Right lobe of liver (tissue), 6 donors: ENCODE data around the gene HMGXB4. TPM values are rescaled to one million over a fixed set of nuclear protein-coding genes. Genes with fewer than 3 reads are reported as not detected.

Experiments used
- ATAC-seq, 4 donors: fragments of 200-7000 bp; cut with Tn5 transposase; one replicate each; pipeline ENCODE4 v1.9.1; 2020; ENCODE audit warnings: mild to moderate bottlenecking in 4 of 4, moderate library complexity in 4 of 4
- DNase-seq, 3 donors: peaks; one replicate each; pipeline ENCODE4 v3.0.0-alpha.2; 2020
- H3K27ac ChIP-seq, 3 donors: fragments of 200-600 bp; one replicate each; pipeline ENCODE4 v1.8.0; 2022
- H3K27me3 ChIP-seq, 2 donors: fragments of 200-600 bp; one replicate each; pipeline ENCODE4 v1.8.0; 2022
- H3K36me3 ChIP-seq, 4 donors: fragments of 200-600 bp; sonication (generic) in 1 of 4; one replicate each; pipeline versions ENCODE4 v1.5.1 to v1.8.0; 2017 to 2022; ENCODE audit warnings: control low read depth in 1 of 4
- H3K4me1 ChIP-seq, 4 donors: fragments of 200-600 bp; sonication (generic) in 1 of 4; one replicate each; pipeline versions ENCODE4 v1.5.1 to v1.8.0; 2017 to 2022; ENCODE audit warnings: control low read depth in 1 of 4
- H3K4me3 ChIP-seq, 3 donors: fragments of 200-600 bp; one replicate each; pipeline ENCODE4 v1.8.0; 2022
- H3K9me3 ChIP-seq, 4 donors: fragments of 200-600 bp; sonication (generic) in 1 of 4; one replicate each; pipeline versions ENCODE4 v1.5.1 to v1.8.0; 2017 to 2022; ENCODE audit warnings: control low read depth in 1 of 4
- POLR2A ChIP-seq: fragments of 450-650 bp; IDR thresholded peaks from one replicate; pipeline ENCODE4 v1.6.1; 2017; ENCODE audit warnings: antibody characterized with exemption, mild to moderate bottlenecking
- WGBS: methylation state at CpG from one replicate; pipeline ENCODE4 v1.1.6; 2018; ENCODE audit warnings: low coverage, low lambda C conversion rate; ENCODE audit not compliant: insufficient coverage; ENCODE audit errors: missing lambda C conversion rate; 5-methylcytosine and 5-hydroxymethylcytosine counted together
- intact Hi-C, 2 donors: fragments of 100-400 bp; cut with DNase I; formaldehyde crosslinking; loops; one replicate each; pipeline versions ENCODE4 v1.11.2 to v1.14.1; 2022
- microRNA-seq, 2 donors: library from miRNA; unstranded; fragments of <30 nt; microRNA quantifications; one replicate each; pipeline ENCODE4, GENCODE V29; 2019 to 2020
- small RNA-seq, 2 experiments: library from RNA; depleted of rRNA; stranded (forward); fragments of <200 nt; gene quantifications; one replicate each; pipeline ENCODE3, GENCODE V24; 2016
- total RNA-seq, 6 experiments: library from RNA; depleted of rRNA in 2 of 6; stranded (reverse); fragments of >200 nt in 2 of 6; fragmentation: NEBNext Ultra II Directional in 3 of 6; extraction: Animal tissue kit (Norgen Biotek cat#: 25700) in 3 of 6; gene quantifications; one replicate each; pipeline versions ENCODE4 v1.1.0 to v1.2.4, GENCODE V29; 2016 to 2023
- TF ChIP-seq, protein P1 (sequence below), 4 donors: fragments of 200-600 bp in 3 of 4; fragments of 450-650 bp in 1 of 4; IDR thresholded peaks; one replicate each; pipeline versions ENCODE4 v1.5.1 to v1.8.0; 2016 to 2022; ENCODE audit warnings: antibody characterized with exemption in 4 of 4, mild to moderate bottlenecking in 2 of 4
- donor health status: DM: no; HTN: yes; CAD: no.
- donor health status: DM: no; HTN: no; CAD: no.
- donor health status: DM: no; HTN: no; CAD: no.
- donor health status: DM: no; HTN: yes; CAD: no.
- donor health status: DM: no; HTN: yes; CAD: no.

Gene HMGXB4
- total RNA-seq, 6 experiments from 2014 or later, result 4.6 to 8.2 (median 5.7) TPM

DNA sequence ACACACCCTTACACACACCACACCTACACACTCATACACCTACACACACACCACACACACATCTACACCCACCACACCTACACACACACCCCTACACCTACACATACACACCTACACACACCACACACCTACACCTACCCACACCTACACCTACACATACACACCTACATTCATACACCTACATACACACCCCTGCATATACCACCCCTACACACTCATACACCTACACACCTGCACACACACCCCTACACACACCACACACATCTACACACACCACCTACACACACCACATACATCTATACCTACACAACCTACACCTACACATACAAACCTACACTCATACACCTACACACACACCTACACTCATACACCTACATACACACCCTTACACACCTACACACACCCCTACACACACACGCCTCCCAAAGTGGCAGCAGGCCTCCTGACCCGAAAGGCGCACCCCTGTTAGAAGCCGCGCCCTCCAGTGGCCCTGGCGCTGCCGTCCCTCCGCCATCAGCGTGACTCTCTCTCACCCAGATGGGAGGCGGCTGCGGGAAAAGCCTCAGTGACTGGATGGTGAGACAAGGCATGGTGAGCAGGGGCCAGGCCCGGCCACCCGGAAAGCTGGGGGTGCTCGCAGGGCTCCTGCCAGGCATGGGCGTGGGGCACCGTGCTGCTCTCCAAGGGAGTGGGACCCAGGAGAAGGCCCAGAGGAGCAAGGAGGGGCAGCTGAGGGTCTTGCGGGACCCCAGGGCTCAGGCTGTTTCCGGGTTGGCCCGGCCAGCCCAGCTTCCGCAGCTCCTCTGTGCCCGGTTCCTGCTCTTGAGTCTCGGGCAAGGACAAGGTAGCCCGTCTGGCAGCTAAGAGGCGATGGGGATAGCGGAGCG lies 86.6 kb downstream of the HMGXB4 start:
- 100% methylated on average over 11 of the region's 26 CpGs for WGBS
- intact Hi-C loops, result loop anchor here in 1 of 2 donors (10.0 kb wide), 1 partner anchor 231 kb away; no protein-coding TSS in a partner anchor

DNA sequence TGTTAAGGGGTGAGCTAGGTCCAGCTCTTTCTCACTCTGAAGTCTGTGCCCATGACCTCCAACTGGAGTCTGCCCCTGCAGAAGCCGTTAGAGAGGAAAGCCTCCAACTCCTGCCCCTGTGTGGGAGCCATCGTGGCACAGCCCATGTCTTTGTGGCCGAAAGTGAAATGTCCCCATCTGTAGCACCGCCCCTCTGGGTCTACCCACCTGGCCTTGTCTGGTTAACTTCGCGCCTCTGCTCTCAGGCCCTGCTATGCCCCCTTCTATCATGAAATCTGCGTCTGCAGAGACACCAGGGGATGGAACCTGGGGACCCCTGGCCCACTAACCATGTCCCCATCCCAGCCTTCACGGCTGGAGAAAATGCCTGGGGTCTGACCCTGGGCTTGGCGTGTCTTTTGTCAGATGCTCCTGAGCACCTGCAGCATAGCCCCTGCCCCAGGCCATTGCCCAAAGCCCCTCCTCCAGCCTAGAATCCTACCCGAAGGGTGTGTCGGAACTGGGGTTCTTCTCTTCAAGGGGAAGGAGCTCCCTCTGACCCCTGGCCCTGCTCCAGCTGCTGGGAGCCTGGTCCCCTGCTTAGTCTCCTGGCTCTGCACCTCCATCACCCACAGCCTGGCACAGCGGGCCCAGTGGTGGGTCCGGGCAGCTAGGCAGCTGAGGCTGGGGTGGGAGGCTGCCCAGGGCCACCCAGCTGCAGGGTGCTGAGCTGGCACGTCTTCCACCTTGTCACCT lies 87.8 kb downstream of the HMGXB4 start:
- H3K9me3 ChIP-seq, result no peaks in the 10 kb centered on the region
- 92% methylated on average over 5 of the region's 14 CpGs for WGBS
- no peak overlapping the region for H3K27ac ChIP-seq
- H3K4me1 ChIP-seq, result peaks cover 0 to 2% (median 0%) of the 10 kb centered on the region in 4 donors
- H3K4me3 ChIP-seq, result no peak overlapping the region
- DNase-seq (no peak), ATAC-seq (no peak)
- TF ChIP-seq POLR2A, result no peak
- TF ChIP-seq, protein P1, sequence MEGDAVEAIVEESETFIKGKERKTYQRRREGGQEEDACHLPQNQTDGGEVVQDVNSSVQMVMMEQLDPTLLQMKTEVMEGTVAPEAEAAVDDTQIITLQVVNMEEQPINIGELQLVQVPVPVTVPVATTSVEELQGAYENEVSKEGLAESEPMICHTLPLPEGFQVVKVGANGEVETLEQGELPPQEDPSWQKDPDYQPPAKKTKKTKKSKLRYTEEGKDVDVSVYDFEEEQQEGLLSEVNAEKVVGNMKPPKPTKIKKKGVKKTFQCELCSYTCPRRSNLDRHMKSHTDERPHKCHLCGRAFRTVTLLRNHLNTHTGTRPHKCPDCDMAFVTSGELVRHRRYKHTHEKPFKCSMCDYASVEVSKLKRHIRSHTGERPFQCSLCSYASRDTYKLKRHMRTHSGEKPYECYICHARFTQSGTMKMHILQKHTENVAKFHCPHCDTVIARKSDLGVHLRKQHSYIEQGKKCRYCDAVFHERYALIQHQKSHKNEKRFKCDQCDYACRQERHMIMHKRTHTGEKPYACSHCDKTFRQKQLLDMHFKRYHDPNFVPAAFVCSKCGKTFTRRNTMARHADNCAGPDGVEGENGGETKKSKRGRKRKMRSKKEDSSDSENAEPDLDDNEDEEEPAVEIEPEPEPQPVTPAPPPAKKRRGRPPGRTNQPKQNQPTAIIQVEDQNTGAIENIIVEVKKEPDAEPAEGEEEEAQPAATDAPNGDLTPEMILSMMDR (IDR thresholded peaks at IDR 0.05), result no peak
- intact Hi-C loops, result loop anchor here in 1 of 2 donors (10.0 kb wide), 1 partner anchor 230 kb away; no protein-coding TSS in a partner anchor
- peaks cover 0 to 32% (median 16%) of the 10 kb centered on the region in 4 donors for H3K36me3 ChIP-seq
- no peaks in the 10 kb centered on the region for H3K27me3 ChIP-seq

More for the DNA sequence above, 86.6 kb downstream of the HMGXB4 start:
- no peak for DNase-seq
- Histone ChIP-seq H3K4me3 (no peak overlapping the region), H3K36me3 (peaks cover 0 to 41% (median 20%) of the 10 kb centered on the region in 4 donors), H3K4me1 (no peaks in the 10 kb centered on the region), H3K9me3 (no peaks in the 10 kb centered on the region), H3K27me3 (no peaks in the 10 kb centered on the region), H3K27ac (no peak overlapping the region)
- no peak for TF ChIP-seq POLR2A
- TF ChIP-seq, protein P1 (IDR thresholded peaks at IDR 0.05), result no peak
- ATAC-seq, result no peak

Small RNA genes within 50 kb of the gene (microRNA-seq; reads per million reads assigned to microRNA genes)
- gene MIR3909 (12.1 to 18.7 reads per million in 2 donors), gene MIR6069 (0 reads per million in 2 donors)

Small RNA genes within 50 kb of the gene (small RNA-seq; reads per million reads assigned to genes)
- gene MIR3909 (0.97 to 1.6 reads per million in 2 experiments), gene MIR6069 (0 reads per million in 2 experiments), gene RNU7-167P (0 reads per million in 2 experiments)

Other genes with a start within 250 kb of the HMGXB4 start
- gene ISX, start 191.3 kb upstream of the HMGXB4 start, total RNA-seq, result not detected
- gene TOM1, start 42.4 kb downstream of the HMGXB4 start, total RNA-seq, result 100 to 1,000 TPM in 2 of 6 experiments, 10 to 100 TPM in 4; 45.0 to 124 (median 54.0) TPM
- gene HMOX1, start 123.6 kb downstream of the HMGXB4 start, total RNA-seq, result 100 to 1,000 TPM in 1 of 6 experiments, 10 to 100 TPM in 5; 15.7 to 255 (median 47.2) TPM
- 10 to 100 TPM in 4 of 6 experiments, 1 to 10 TPM in 2; 6.7 to 35.9 (median 13.4) TPM for gene MCM5, start 142.6 kb downstream of the HMGXB4 start, total RNA-seq